Measurements from ENCODE around the gene PLEKHB2. TPM values are rescaled to one million over a fixed set of nuclear protein-coding genes. Genes with fewer than 3 reads are reported as not detected.
A peak's percentile ranks its signal among the peaks of the same experiment; 100 is the strongest.

The PLEKHB2 gene
- total RNA-seq, 1 experiment from 2014 or later, result 65.6 TPM

- TF ChIP-seq AR (CRISPR knock-in tag; IDR thresholded peaks at IDR 0.05) (no peak), ZBTB21 (CRISPR knock-in tag; IDR thresholded peaks at IDR 0.05; ENCODE audit: borderline replicate concordance) (no peak), CREB1 (CRISPR knock-in tag; IDR thresholded peaks at IDR 0.05) (no peak), ATF2 (CRISPR knock-in tag; IDR thresholded peaks at IDR 0.05; ENCODE audit: borderline replicate concordance, low read depth) (no peak), NR3C1 (CRISPR knock-in tag; conservative IDR thresholded peaks at IDR 0.05; ENCODE audit: low read depth) (no peak), SP1 (CRISPR knock-in tag; conservative IDR thresholded peaks at IDR 0.05) (no peak), E2F5 (CRISPR knock-in tag; IDR thresholded peaks at IDR 0.05) (no peak), ZNF138 (CRISPR knock-in tag; conservative IDR thresholded peaks at IDR 0.05) (no peak), ZNF425 (CRISPR knock-in tag; conservative IDR thresholded peaks at IDR 0.05) (no peak)
These were observed 41.4 kb upstream of the PLEKHB2 start (continued) for GRCh38 chr2:131063501-131064283.

DNA sequence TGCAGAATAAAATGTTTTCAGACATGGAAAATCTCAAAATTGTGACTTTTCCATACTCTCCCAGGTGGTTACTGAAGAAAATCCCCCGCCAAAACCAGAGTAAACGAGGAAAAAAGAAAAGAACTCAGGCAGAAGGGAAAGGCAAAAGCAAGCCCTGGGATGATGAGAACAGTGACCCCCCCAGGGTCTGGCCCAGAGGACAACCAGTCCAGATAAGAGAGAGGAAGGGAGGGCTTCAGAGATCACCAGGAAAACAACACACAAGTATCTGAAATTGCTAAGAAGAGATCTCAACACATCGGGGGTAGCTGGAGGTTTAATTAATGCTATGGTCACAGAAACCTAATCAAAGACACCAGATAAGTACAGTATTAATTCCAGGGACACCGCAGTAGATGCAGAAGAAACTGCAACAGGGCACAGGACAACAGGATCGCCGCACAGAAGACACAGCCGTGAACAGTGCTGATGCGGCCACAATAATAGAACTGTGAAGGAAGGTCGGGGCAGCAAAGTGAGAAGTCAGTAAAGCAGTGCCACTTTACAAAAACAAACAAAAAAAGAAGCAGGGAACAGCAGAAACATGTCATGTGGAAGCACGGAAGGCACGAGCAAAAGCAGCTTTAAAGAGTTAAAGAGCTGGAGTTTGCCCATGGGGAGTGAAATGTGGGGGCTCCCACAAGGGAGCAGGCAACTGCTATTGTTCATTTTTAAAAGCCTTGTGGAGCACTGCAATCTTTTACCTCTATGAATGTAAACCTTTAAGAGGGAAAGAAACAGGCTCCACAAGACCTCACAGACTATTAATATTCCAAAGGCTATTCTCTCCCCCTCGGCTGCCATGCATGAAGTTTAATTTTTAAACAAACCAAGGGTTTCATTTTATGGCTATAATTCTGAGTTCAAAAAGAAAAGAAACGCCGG lies 40.3 kb upstream of the PLEKHB2 start:
- Mint-ChIP-seq H3K27me3 (ENCODE audit: low read depth) (no peaks in the 10 kb centered on the region), H3K4me1 (peaks cover 20% of the 10 kb centered on the region), H3K27ac (peak overlapping the region; percentile 33), H3K9me3 (no peaks in the 10 kb centered on the region), H3K36me3 (peaks cover 52% of the 10 kb centered on the region), H3K4me3 (no peak overlapping the region)
- POLR2A ChIA-PET, result no interaction called here
- CTCF ChIA-PET, result interaction anchor here (1.0 kb wide), 1 partner anchor 24 kb away, joined by 3 read pairs; no protein-coding TSS in a partner anchor
- ATAC-seq, result no peak
- no peak for DNase-seq (ENCODE audit: low spot score)
- TF ChIP-seq ZNF121 (CRISPR knock-in tag; IDR thresholded peaks at IDR 0.05) (no peak), ZNF219 (CRISPR knock-in tag; IDR thresholded peaks at IDR 0.05; ENCODE audit: borderline replicate concordance) (no peak), SOX15 (CRISPR knock-in tag; IDR thresholded peaks at IDR 0.05) (no peak), ZNF423 (CRISPR knock-in tag; IDR thresholded peaks at IDR 0.05) (no peak), EMX1 (CRISPR knock-in tag; IDR thresholded peaks at IDR 0.05) (no peak), TEAD1 (CRISPR knock-in tag; IDR thresholded peaks at IDR 0.05) (no peak), ZNF281 (CRISPR knock-in tag; IDR thresholded peaks at IDR 0.05) (no peak), HMGA2 (CRISPR knock-in tag; IDR thresholded peaks at IDR 0.05) (no peak), GABPB1 (CRISPR knock-in tag; IDR thresholded peaks at IDR 0.05) (no peak), ZNF232 (CRISPR knock-in tag; IDR thresholded peaks at IDR 0.05) (no peak), SP1 (CRISPR knock-in tag; conservative IDR thresholded peaks at IDR 0.05) (no peak), TCF7 (CRISPR knock-in tag; IDR thresholded peaks at IDR 0.05; ENCODE audit: low read depth) (no peak), NFE2L1 (CRISPR knock-in tag; IDR thresholded peaks at IDR 0.05) (no peak), IRF1 (CRISPR knock-in tag; IDR thresholded peaks at IDR 0.05) (no peak)
- TF ChIP-seq, protein P1, sequence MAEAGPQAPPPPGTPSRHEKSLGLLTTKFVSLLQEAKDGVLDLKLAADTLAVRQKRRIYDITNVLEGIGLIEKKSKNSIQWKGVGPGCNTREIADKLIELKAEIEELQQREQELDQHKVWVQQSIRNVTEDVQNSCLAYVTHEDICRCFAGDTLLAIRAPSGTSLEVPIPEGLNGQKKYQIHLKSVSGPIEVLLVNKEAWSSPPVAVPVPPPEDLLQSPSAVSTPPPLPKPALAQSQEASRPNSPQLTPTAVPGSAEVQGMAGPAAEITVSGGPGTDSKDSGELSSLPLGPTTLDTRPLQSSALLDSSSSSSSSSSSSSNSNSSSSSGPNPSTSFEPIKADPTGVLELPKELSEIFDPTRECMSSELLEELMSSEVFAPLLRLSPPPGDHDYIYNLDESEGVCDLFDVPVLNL (CRISPR knock-in tag; IDR thresholded peaks at IDR 0.05; ENCODE audit: borderline replicate concordance, low read depth), result no peak
